ENCODE data around the gene SEMA5A. TPM values are rescaled to one million over a fixed set of nuclear protein-coding genes. Genes with fewer than 3 reads are reported as not detected.

The SEMA5A gene
- total RNA-seq, 4 donors from 2014 or later, result 15.0 to 81.0 (median 52.9) TPM

GRCh38 chr5:9169557-9169902 lies 376.3 kb downstream of the SEMA5A start:
- no peak for DNase-seq
- no peaks in the 10 kb centered on the region for H3K9me3 ChIP-seq
- H3K36me3 ChIP-seq, result no peaks in the 10 kb centered on the region
- TF ChIP-seq CTCF (IDR thresholded peaks at IDR 0.05), result no peak
- TF ChIP-seq EP300 (IDR thresholded peaks at IDR 0.05; ENCODE audit: low read depth), result no peak
- TF ChIP-seq POLR2AphosphoS5 (IDR thresholded peaks at IDR 0.05), result no peak
- no peak for TF ChIP-seq POLR2A (IDR thresholded peaks at IDR 0.05)
- no peak overlapping the region for H3K4me3 ChIP-seq
- in situ Hi-C loops (cut with MboI; ENCODE audit: low pct_ligation_motif_present in 1 of 4, low pct_unique_long_range_greater_than_20kb in 1 of 4, low sequenced_read_pairs in 3 of 4), result no loop called here
- intact Hi-C loops (cut with DNase I; ENCODE audit: low total_unique reads), result no loop called here
- WGBS, 2 donors (ENCODE audit: low coverage in 1 of 2), result 44 to 77% methylated on average over 1 of the region's 1 CpG
- no peaks in the 10 kb centered on the region for H3K27me3 ChIP-seq
- H3K27ac ChIP-seq, result no peak overlapping the region
- H3K4me1 ChIP-seq, result no peaks in the 10 kb centered on the region

DNA sequence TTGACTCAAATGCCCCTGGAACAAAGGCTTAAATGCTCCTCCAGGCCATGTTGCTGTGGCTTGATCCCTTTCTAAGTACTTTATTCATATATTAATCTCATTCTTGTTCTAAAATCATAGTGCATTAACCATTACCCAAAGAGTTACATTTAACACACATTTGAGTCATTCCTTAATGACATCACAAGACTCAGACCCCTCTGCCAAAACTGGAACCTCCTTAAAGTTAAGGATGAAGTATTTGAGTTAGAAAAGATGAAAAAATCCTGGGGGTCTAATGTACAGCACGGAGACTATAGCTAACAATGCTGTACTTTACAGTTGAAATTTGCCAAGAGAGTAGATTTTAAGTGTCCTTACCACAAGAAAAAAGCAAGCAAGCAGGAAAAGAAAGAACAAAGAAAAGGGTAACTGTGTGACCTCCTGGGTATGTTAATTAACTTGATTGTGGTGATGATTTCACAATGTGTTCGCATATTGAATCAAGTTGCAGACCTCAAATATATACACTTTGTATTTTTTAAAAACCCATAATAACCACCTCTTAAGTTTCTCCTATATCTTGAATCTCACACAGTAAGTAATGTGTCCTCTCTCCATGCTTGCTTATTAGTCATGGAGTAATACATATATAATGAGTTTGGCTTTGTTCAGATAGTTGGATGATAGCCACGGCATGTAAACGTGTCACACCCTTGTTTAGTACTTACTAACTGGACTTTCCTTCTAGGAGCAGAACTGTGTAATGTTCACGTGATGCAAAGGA lies 376.9 kb downstream of the SEMA5A start:
- no peaks in the 10 kb centered on the region for H3K4me1 ChIP-seq
- H3K27me3 ChIP-seq, result no peaks in the 10 kb centered on the region
- no peaks in the 10 kb centered on the region for H3K9me3 ChIP-seq
- no peak overlapping the region for H3K4me3 ChIP-seq
- DNase-seq, result no peak
- no peak overlapping the region for H3K27ac ChIP-seq
- no peaks in the 10 kb centered on the region for H3K36me3 ChIP-seq
- intact Hi-C loops (cut with DNase I; ENCODE audit: low total_unique reads) (no loop called here), in situ Hi-C loops (cut with MboI; ENCODE audit: low pct_ligation_motif_present in 1 of 4, low pct_unique_long_range_greater_than_20kb in 1 of 4, low sequenced_read_pairs in 3 of 4) (no loop called here)
- WGBS, 2 donors (ENCODE audit: low coverage in 1 of 2), result 60 to 66% methylated on average over 5 of the region's 5 CpGs
- TF ChIP-seq CTCF (IDR thresholded peaks at IDR 0.05) (no peak), POLR2AphosphoS5 (IDR thresholded peaks at IDR 0.05) (no peak), POLR2A (IDR thresholded peaks at IDR 0.05) (no peak), EP300 (IDR thresholded peaks at IDR 0.05; ENCODE audit: low read depth) (no peak)

GRCh38 chr5:9166202-9167112 lies 379.4 kb downstream of the SEMA5A start:
- no peak for DNase-seq
- Histone ChIP-seq H3K27me3 (no peaks in the 10 kb centered on the region), H3K27ac (no peak overlapping the region), H3K4me3 (no peak overlapping the region), H3K36me3 (no peaks in the 10 kb centered on the region), H3K4me1 (no peaks in the 10 kb centered on the region), H3K9me3 (no peaks in the 10 kb centered on the region)
- intact Hi-C loops (cut with DNase I; ENCODE audit: low total_unique reads) (no loop called here), in situ Hi-C loops (cut with MboI; ENCODE audit: low pct_ligation_motif_present in 1 of 4, low pct_unique_long_range_greater_than_20kb in 1 of 4, low sequenced_read_pairs in 3 of 4) (no loop called here)
- no peak for TF ChIP-seq EP300 (IDR thresholded peaks at IDR 0.05; ENCODE audit: low read depth)
- TF ChIP-seq CTCF (IDR thresholded peaks at IDR 0.05), result no peak
- no peak for TF ChIP-seq POLR2A (IDR thresholded peaks at IDR 0.05)
- no peak for TF ChIP-seq POLR2AphosphoS5 (IDR thresholded peaks at IDR 0.05)
- 74 to 75% methylated on average over 7 of the region's 7 CpGs for WGBS, 2 donors (ENCODE audit: low coverage in 1 of 2)

- Histone ChIP-seq H3K4me1 (no peaks in the 10 kb centered on the region), H3K27ac (no peak overlapping the region), H3K9me3 (no peaks in the 10 kb centered on the region), H3K4me3 (no peak overlapping the region), H3K36me3 (no peaks in the 10 kb centered on the region), H3K27me3 (no peaks in the 10 kb centered on the region)
- no peak for DNase-seq
- intact Hi-C loops (cut with DNase I; ENCODE audit: low total_unique reads), result no loop called here
- in situ Hi-C loops (cut with MboI; ENCODE audit: low pct_ligation_motif_present in 1 of 4, low pct_unique_long_range_greater_than_20kb in 1 of 4, low sequenced_read_pairs in 3 of 4), result no loop called here
- 87 to 91% methylated on average over 6 of the region's 6 CpGs for WGBS, 2 donors (ENCODE audit: low coverage in 1 of 2)
- TF ChIP-seq CTCF (IDR thresholded peaks at IDR 0.05) (no peak), POLR2AphosphoS5 (IDR thresholded peaks at IDR 0.05) (no peak), EP300 (IDR thresholded peaks at IDR 0.05; ENCODE audit: low read depth) (no peak), POLR2A (IDR thresholded peaks at IDR 0.05) (no peak)
Observed at GRCh38 chr5:9165546-9165945, 380.3 kb downstream of the SEMA5A start.
